GM03348 (cell line): ENCODE data around the gene TMCC2.
"Not testable (repeated sequence)": the region's sequence is repeated elsewhere in the genome, so short reads cannot be mapped to it uniquely, and the experiment has no call there.

Experiments
- DNase-seq: peaks from one replicate; pipeline ENCODE4 v3.0.0; 2012; ENCODE audit warnings: low spot score

Gene TMCC2

DNA sequence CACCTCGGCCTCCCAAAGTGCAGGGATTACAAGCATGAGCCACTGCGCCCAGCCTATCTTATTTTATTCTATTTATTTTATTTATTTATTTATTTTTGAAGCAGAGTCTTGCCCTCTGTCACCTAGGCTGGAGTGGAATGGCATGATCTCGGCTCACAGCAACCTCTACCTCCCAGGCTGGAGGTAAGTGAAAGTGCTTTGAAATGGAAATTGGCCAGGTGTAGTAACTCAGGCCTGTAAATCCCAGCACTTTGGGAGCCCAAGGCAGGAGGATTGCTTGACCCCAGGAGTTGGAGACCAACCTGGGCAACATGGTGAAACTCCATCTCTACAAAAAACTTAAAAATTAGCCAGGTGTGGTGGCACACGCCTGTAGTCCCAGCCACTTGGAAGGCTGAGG lies 11.2 kb upstream of the TMCC2 start:
- no peak for DNase-seq

DNA sequence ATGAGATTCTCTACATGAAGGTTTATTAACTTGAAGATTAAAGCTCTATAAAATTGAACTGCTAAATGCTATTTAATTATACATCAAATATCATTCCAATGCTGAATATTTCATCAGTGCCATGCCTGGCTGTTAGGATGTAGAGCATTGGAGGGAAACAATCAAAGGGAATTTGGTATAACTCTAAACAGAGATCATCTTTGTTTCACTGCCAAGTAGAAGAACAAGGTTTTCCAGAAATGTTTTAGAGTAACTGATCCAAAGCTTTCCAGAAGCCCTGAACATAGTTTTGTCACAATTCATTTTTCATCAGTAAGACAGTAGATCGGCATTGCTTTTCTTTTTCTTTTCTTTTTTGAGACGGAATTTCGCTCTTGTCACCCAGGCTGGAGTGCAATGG lies 10.3 kb upstream of the TMCC2 start:
- DNase-seq: no peak

DNA sequence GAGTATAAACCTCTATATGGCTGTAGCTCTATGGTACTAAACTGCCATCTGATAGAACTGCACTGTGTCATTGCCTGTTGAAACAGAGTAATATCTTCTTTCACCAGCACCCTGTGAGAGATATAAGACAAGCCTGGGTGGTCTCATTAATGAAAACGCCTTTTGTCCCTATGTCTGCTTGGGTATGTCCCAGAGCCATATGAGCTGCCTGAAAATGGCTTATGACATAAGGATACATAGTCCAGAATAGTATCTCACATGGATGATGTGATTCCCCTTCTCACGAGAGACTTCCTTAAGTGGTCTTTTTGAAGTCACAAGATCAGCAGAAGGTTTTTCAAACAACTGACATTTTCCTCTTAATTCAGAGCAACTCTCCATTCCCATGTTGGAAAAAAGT lies 7.3 kb upstream of the TMCC2 start:
- no peak for DNase-seq

DNA sequence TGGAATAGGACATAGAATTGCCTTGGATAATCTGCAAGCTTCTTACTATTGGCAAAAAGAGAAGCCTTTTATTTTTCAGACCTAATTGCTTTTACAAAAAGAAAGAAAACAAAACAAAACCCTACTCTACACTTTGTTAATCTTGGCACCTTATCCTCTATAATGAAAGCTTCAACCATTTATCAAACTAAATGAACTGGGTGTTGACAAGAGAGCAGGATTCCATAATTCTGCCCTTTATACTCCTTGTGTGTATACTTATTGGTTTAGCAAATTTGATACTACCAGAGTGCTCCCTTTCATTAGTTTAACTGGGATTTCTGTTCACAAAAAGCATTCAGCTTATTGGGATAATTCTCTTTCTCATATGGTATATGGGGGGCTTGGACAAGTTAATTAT lies 3.0 kb upstream of the TMCC2 start:
- DNase-seq: no peak

DNA sequence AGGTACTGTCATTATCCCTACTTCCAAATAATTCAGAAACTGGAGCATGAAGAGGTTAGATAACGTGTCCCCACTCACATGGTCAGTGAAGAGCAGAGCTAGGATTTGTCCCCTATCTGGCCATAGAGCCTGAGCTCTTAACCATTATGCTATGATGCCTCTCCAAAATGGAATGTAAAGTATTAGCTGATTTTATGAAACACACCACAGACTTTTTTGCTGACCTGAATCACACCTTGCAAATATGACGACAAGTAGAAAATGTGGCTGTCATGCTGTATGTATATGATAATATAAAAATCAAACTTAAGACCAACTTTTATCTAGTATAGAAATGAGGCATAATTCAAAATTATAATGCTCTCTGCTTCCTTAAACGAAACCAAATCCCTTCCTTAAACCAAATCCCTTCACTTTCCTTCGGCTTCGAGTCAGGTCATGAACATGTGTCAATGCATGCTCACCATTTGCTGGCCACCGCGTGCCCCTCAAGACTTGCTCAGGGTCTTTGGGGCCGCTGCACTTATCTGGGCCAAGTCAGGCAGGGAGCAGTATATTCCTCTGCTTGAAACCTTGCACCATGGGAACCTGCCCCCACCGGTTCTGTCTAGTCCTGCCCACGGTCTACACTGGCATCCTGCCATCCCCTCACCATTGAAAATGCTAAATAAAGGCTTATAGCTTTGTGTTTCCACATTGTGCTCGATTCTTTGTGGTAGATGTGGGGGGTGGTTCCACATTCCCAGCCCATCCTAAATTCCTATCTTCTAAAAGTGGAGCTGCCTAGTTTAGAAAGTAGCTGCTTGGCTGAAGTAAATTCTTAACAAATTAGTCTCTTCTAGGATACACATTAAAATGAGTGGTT lies 1.6 kb upstream of the TMCC2 start:
- no peak for DNase-seq

DNA sequence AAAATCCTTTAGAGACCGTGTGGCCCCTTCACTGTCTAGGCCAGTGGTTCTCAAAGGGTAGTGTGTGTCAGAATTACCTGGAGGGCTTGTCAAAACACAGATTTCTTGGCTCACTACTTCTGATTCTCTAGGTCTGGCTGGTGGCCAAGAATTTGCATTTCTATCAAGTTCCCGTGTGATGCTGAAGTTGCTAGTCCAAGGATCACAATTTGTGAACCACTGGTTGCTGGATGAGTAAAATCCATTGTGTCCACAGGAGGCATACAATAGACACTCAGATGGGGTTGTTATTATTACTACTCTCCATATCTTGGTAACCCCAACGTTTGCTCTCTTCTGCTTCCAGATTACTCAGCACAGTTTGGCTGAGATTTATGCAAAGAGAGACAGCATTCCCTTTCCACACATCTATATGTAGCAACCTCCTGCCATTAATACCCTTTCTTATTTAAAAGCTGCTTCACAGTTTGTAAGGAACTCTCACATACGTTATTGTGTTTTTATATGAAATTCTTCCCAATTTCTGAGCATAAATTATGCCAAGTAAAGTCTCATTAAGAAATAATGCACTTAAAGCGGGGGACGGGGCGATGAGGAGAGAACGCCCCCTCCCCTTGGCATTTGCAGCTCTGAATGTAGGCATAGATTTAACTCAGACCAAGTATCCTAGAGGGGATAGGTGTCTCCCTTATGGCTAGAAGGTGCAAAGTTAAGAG lies 720 bp upstream of the TMCC2 start:
- peak; percentile 32 for DNase-seq

DNA sequence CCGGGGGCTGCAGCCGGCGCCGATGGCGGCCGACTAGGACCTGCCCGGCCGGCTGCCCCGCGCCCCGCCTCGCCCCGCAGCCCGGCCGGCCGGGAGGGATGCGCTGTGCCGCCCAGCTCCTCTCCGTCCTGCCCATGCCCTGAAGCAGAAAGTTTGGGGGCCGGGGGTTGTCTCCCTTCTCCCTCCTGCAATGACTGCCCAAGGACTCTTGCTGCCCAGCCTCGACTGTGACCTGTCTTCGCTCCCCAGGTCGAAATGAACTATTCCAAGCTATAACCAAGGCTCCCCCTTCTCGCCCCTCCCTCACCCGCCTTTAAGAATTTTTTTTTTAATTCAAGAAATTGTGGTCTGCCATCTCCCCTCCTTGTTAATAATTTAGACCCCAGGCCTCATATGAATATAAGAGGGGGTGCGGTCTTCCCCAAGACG lies 361 bp downstream of the TMCC2 start:
- no peak for DNase-seq

DNA sequence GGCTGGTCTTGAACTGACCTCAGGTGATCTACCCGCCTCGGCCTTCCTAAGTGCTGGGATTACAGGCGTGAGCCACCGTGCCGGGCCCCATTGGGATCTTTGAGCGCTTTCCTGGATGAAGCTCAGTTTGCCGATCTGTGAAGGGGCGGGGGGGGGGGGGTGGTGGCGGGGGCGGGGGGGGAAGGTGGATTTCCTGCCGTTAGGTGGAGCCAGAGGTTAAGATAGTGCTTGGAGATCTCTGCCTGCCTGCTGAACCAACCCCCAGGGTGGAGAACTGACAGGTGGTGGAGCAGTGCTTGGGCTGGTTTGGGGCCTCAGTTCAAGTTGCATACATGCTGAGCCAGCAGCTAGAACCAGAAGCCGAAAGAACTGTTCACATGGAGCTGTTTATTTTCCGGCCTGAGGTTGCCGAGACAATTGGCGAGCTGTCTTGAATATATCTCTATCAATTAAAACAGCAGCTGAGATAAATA lies 1.7 kb downstream of the TMCC2 start:
- peak; percentile 73 for DNase-seq

DNA sequence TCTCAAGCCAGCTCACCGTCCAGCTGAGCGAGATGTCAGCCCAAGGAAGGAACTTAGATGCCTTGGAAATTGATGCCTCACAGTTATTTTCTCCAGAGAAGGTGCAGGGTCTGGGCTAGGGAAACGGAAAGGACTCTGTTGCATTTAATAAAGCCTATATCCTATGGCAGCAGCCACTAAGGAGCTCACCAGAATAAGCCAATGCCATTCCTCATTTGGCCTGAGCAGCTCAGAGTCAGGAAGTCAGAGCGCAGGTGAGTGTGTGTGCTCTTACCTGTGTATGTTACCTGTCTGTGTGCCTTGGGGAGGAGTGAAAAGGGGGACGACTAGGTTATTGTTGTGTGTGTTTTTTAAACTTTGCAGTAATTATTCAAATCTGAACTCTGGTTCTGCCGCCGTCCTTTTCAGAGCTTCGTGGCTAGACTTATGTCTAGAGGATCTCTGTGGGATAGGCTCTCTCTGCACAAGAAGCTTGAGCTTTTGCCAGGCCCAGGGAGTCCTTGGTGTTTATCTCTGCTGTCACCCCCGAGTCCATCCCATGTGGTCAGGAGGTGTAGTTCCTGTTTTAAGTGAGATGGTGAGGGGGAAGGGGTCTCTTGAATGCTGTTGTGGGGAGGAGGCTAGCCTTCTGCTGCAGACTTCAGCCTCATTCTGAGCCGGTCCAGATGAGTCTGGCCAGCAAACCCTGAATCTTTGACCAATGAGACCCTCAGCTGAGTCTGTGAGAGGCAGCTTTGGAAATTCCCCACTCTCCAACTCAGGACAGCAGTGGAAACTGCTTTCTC lies 2.4 kb downstream of the TMCC2 start:
- DNase-seq: no peak

DNA sequence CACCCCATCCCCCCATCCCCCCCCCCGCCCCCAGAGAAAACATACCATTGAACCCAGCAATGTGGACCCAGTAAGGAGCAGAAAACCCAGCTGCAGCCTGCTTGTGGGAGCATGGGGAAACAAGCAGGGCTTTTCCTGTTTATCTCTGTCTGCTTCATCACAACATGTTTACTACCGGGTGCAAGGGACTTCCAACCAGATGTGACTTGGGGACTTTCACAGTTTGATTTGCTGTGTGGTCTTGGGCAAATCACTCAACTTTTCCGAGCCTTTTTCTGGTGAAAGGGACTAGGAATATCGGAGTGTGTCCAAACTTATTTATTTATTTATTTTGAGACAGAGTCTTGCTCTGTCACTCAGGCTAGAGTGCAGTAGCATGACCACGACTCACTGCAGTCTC lies 3.2 kb downstream of the TMCC2 start:
- no peak for DNase-seq

DNA sequence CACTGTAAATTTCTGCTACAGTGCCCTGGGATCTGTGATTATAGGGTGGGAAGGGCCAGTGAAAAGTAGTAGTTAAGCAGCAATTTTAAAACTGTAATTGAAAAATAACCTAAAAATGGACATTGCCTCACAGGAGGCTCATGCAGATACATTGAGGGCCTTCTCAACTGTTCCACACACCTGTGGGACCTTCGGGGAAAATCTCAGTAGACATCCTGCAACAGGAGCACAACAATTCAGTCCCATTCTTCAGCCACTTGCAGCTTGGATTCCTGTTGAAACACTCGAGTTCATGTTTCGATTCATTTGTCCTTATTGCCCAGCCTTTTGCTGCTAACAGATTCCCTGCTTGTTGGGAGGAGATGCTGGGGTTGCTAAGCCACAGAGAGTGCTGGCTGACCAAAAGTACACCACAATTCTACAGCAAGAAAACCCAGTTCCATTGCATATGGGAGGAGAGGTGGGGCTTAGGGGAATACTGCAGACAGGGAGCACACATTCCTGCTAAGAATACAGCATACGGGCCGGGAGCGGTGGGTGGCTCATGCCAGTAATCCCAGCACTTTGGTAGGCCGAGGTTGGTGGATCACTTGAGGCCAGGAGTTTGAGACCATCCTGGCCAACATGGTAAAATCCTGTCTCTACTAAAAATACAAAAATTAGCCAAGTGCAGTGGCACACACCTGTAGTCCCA lies 4.5 kb downstream of the TMCC2 start:
- DNase-seq: no peak

DNA sequence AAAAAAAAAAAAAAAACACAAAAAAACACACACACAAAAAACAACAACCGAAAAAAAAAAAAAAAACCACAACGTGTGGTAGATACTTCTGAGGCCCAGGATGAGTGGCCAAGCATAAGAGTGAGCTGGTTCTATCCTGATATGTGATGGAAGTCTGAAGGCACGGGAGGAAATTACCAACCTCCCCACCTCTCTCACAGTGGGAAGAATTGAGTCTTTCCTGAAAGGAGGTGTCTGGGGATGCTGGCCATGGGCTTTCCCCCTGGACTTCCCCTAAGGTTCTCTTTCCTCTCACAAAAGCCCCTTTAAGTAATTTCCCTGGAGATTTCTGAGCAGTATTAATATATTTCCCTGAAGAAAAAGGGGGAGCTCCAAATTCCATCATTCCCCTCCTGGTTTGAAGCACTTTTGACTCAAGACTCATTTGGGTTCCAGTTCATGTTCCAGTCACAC lies 5.2 kb downstream of the TMCC2 start:
- DNase-seq: no peak

DNA sequence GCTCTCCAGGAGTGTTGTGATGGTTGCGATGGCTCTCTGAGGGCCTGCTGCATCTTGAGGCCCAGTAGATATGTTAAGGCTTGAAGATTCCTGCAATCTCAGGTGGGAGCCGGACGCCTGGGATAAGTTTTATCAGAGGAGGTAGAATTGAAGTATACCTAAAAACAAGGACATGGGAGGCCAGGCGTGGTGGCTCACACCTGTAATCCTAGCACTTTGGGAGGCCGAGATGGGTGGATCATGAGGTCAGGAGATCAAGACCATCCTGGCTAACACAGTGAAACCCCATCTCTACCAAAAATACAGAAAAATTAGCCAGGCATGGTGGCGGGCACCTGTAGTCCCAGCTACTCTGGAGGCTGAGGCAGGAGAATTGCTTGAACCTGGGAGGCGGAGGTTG lies 6.2 kb downstream of the TMCC2 start:
- not testable (repeated sequence) for DNase-seq

DNA sequence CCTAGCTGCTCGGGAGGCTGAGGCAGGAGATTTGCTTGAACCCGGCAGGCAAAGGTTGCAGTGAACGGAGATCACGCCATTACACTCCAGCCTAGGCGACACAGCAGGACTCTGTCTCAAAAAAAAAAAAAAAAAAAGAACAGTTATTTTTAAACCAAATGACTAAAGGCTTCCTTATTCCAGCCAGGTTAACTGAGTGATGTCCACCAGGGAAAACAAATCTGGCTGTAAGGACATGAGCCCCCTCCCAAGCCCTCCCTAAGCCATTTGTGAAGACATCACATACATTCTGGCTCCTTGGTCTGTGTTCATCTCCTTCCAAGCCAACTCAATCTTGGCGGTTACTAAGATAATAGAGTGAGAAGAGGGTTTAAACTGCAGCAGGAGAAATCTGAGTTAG lies 8.2 kb downstream of the TMCC2 start:
- no peak for DNase-seq

DNA sequence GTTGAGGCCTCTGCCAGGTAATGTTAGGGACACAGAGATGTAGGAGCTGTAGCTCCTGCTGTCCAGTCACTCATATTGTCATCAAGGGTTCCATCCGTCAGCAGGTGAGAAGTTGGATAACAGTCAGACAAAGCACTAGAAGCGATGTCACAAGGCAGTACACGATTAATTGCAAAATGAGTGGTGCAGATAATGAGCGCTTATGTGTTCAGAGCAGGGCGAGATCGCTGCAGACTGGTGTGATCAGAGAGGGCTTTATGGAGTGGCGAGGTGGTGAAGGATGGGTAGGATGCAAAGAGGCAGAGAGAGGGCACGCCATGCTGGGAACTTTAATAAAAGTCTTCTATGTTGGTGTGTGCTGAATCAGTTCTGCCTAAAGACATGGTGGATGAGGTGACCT lies 8.8 kb downstream of the TMCC2 start:
- no peak for DNase-seq

DNA sequence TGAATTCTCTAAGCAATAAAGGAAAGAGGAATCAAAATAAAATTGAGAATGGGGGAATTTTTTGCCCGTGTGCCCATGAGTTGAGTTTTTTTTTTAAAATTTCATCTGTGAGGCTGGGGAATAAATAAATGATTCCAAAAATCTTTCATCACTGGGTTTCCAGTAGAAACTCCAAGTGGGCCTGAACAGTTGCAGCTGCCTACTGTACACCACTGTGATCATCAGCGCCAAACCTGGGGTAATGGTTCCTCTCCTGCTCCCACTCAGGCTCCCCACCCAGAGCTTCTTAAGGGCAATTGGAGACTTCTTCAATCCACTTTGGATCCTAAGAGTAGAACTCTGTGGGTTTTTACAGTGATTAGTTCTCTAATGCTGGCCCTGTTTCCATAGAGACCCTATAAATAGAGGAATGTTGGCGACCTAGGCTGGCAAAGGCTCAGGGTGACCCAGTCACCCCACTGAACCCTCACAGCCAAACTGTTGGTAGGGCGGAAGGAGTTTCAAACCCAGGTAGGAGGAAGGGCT lies 9.3 kb downstream of the TMCC2 start:
- DNase-seq: no peak

DNA sequence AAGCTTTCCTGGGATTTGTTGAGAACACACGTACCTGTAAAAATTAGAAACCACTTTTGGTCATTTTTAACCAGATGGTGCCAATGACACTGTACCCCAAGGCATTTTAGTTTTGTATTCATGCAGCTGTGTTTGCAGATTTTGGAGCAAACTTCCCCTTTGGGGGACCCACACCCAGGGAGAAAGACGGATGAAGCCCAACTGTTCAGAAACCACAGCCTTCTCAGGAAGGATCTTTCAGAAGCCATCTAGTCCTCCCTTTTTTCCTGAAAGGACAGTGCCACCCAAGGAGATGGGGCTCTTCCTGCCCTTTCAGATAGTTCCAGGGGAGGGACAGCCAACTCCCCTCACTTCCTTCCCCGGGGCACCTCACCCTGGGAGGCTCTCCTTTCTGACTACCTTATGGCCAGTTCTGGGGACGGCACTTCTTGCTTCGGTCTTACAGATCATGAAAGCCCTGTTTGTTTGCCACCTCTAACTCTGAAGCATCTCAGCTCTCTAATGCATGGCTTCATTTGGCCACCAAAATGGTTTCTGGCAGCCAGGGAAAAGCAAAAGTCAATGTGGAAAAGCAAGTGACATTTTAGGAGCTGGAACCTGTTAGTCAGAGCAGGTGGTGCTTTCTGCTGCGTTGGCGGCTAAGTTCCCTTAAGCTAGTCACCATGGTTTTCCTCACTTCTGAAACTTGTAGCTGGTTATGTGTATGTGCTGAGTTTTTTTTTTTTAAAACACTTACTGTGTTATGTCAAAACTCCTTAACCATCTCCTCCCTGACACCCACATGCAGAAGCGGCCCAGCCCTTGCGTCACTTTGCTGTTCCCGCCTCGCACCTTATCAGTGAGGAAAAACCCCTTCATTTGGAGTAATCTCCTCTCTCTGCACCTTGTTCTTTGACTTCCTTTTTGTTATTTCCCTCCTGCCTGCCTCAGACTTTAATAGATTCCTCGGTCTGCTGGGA lies 10.1 kb downstream of the TMCC2 start:
- no peak for DNase-seq

DNA sequence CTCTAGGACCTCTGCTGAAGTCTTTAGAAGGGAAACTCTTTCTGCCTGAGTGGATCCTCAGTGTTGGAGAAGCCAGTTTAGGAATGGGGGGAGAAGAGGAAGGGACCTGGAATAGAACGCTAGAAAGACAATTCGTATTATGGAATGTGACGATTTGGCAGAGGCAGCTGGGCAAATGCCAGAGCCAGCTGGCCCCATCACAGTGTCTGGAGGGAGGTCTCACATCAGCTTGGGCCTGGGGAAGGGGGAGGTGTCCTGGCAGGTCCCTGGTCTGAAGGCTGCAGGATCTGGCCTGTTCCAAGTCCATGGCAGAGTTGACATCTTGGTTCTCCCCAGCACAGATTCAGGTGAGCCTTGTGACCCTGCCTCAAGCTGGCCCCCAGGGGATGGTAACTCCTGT lies 11.3 kb downstream of the TMCC2 start:
- DNase-seq: no peak

DNA sequence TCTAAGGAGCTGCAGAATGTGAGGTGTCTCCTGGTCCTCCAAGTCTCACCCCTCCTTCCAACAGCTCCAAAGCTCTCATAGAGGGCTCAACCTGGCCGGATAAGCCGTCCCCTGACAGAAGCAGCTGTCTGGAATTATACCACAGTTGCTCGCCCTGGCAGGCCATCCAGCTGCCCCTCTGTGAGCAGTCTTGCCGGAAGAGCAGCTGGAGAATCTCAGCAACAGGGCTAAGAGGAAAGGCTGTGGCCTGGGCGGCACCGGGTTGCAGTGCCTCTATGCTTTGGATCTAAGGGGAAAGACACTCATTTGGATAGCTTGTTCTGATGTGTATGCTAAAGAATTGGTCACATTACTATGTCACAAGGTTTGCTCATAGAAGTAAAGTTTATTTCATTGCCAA lies 12.4 kb downstream of the TMCC2 start:
- DNase-seq: no peak

DNA sequence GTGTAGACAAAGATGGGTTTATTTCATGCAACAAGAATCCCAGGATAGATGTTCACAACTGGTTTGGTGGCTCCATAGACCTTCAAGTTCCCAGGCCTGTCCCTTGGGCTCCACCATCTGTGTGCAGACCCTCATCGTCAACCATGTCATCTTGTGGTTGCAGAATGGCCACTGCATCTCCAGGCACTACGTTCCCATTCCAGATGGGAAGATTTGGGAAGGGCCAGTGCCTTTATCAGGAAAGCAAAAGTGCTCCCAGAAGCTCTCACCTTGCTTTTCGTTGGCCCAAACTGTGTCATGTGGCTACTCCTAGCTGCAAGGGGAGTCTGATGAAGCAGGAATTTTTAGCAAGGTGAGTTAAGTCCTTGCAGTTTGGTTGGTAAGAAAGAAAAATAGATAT lies 12.8 kb downstream of the TMCC2 start:
- no peak for DNase-seq
